ENCODE results near the gene WDR55.
"Not testable (repeated sequence)": the region's sequence is repeated elsewhere in the genome, so short reads cannot be mapped to it uniquely, and the experiment has no call there.

Gene WDR55

GRCh38 chr5:140694276-140694675 lies 29.6 kb downstream of the WDR55 start:
- Histone ChIP-seq H3K36me3 (ENCODE audit: control insufficient read depth, insufficient read depth, low read length) (peaks cover 37% of the 10 kb centered on the region), H3K27me3 (ENCODE audit: control insufficient read depth, insufficient read depth, low read length) (no peaks in the 10 kb centered on the region), H3K4me3 (ENCODE audit: low read depth, low read length) (no peak overlapping the region), H3K4me1 (ENCODE audit: control insufficient read depth, insufficient read depth, low read length) (peaks cover 4% of the 10 kb centered on the region), H3K9ac (ENCODE audit: low read depth, low read length) (no peak overlapping the region), H3K9me3 (ENCODE audit: control insufficient read depth, insufficient read depth, low read length) (no peaks in the 10 kb centered on the region)

- no peak overlapping the region for H3K4me3 ChIP-seq (ENCODE audit: low read depth, low read length)
- H3K9me3 ChIP-seq (ENCODE audit: control insufficient read depth, insufficient read depth, low read length): no peaks in the 10 kb centered on the region
- H3K36me3 ChIP-seq (ENCODE audit: control insufficient read depth, insufficient read depth, low read length): peaks cover 37% of the 10 kb centered on the region
- H3K27me3 ChIP-seq (ENCODE audit: control insufficient read depth, insufficient read depth, low read length): no peaks in the 10 kb centered on the region
- H3K9ac ChIP-seq (ENCODE audit: low read depth, low read length): no peak overlapping the region
- peaks cover 7% of the 10 kb centered on the region for H3K4me1 ChIP-seq (ENCODE audit: control insufficient read depth, insufficient read depth, low read length)
Observed at GRCh38 chr5:140696891-140697492, 32.3 kb downstream of the WDR55 start.

- H3K36me3 ChIP-seq (ENCODE audit: control insufficient read depth, insufficient read depth, low read length): peaks cover 35% of the 10 kb centered on the region
- no peaks in the 10 kb centered on the region for H3K27me3 ChIP-seq (ENCODE audit: control insufficient read depth, insufficient read depth, low read length)
- H3K9ac ChIP-seq (ENCODE audit: low read depth, low read length): peak within 1 kb of the TSS; percentile 94
- H3K9me3 ChIP-seq (ENCODE audit: control insufficient read depth, insufficient read depth, low read length): no peaks in the 10 kb centered on the region
- peaks cover 7% of the 10 kb centered on the region for H3K4me1 ChIP-seq (ENCODE audit: control insufficient read depth, insufficient read depth, low read length)
- H3K4me3 ChIP-seq (ENCODE audit: low read depth, low read length): peak within 1 kb of the TSS; percentile 97
Observed at GRCh38 chr5:140700177-140701144, 35.8 kb downstream of the WDR55 start, which contains the start of gene ZMAT2. TSS of gene ZMAT2 (plus strand) at chr5:140700447. CDS start at chr5:140700461, 14 bp downstream.

DNA sequence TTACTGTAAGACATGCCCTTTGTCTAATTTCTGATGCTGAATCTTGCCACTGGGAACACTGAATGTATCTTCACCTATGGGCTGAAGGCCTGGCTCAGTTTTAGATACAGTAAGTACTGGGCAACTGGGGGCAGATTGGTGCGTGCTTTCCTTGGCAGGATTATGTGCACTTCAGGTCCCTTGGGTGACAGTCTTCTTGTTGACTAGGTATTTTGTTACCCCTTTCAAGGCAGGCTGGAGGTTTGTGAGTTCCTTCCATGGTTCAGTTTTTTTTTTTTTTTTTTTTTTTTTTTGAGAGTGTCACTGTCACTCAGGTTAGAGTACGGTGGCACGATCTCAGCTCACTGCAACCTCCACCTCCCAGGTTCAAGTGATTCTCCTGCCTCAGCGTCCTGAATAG lies 43.1 kb downstream of the WDR55 start:
- no peaks in the 10 kb centered on the region for H3K27me3 ChIP-seq (ENCODE audit: control insufficient read depth, insufficient read depth, low read length)
- no peaks in the 10 kb centered on the region for H3K4me1 ChIP-seq (ENCODE audit: control insufficient read depth, insufficient read depth, low read length)
- H3K4me3 ChIP-seq (ENCODE audit: low read depth, low read length): no peak overlapping the region
- no peak overlapping the region for H3K9ac ChIP-seq (ENCODE audit: low read depth, low read length)
- peaks cover 15% of the 10 kb centered on the region for H3K36me3 ChIP-seq (ENCODE audit: control insufficient read depth, insufficient read depth, low read length)
- H3K9me3 ChIP-seq (ENCODE audit: control insufficient read depth, insufficient read depth, low read length): no peaks in the 10 kb centered on the region

DNA sequence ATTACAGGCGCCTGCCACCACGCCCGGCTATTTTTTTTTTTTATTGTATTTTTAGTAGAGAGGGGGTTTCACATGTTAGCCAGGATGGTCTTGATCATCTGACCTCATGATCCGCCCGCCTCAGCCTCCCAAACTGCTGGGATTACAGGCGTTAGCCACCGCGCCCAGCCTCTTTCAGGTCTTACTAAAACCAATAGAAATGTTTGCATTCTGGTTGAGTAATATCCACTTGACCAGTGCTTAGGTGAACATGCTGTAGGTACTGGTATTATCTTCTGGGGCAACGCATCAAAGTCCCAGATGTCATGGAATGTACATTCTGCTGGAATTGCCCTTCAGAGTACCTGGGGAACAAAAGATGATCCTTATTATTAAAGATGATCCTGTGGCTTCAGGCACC lies 44.1 kb downstream of the WDR55 start:
- not testable (repeated sequence) for H3K4me3 ChIP-seq (ENCODE audit: low read depth, low read length); H3K9ac ChIP-seq (ENCODE audit: low read depth, low read length); H3K9me3 ChIP-seq (ENCODE audit: control insufficient read depth, insufficient read depth, low read length); H3K27me3 ChIP-seq (ENCODE audit: control insufficient read depth, insufficient read depth, low read length); H3K4me1 ChIP-seq (ENCODE audit: control insufficient read depth, insufficient read depth, low read length)
- peaks cover 11% of the 10 kb centered on the region for H3K36me3 ChIP-seq (ENCODE audit: control insufficient read depth, insufficient read depth, low read length)

GRCh38 chr5:140710899-140711552 lies 46.3 kb downstream of the WDR55 start:
- H3K4me1 ChIP-seq (ENCODE audit: control insufficient read depth, insufficient read depth, low read length): no peaks in the 10 kb centered on the region
- peak overlapping the region; percentile 90 for H3K4me3 ChIP-seq (ENCODE audit: low read depth, low read length)
- H3K9me3 ChIP-seq (ENCODE audit: control insufficient read depth, insufficient read depth, low read length): no peaks in the 10 kb centered on the region
- H3K27me3 ChIP-seq (ENCODE audit: control insufficient read depth, insufficient read depth, low read length): no peaks in the 10 kb centered on the region
- no peak overlapping the region for H3K9ac ChIP-seq (ENCODE audit: low read depth, low read length)
- H3K36me3 ChIP-seq (ENCODE audit: control insufficient read depth, insufficient read depth, low read length): peaks cover 4% of the 10 kb centered on the region

DNA sequence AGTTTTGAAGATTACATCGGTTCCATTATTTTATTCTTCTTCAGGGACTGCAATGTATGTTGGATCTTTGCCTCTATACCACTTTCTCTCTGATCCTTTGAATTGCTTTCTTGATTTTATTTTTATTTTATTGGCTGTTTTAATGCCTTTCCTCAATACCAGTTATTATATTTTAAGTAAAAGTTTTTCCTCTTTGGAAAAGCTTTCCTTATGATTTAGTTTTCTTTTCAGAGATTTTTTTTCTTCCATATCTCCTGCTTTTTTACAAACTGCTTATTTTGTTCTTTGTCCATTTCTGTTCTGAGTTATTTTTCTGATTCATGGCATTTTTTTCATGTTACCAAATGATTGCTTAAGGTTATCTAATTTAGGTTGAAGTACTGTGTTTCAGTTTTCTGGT lies 47.1 kb downstream of the WDR55 start:
- peak overlapping the region; percentile 90 for H3K4me3 ChIP-seq (ENCODE audit: low read depth, low read length)
- no peaks in the 10 kb centered on the region for H3K4me1 ChIP-seq (ENCODE audit: control insufficient read depth, insufficient read depth, low read length)
- no peak overlapping the region for H3K9ac ChIP-seq (ENCODE audit: low read depth, low read length)
- no peaks in the 10 kb centered on the region for H3K9me3 ChIP-seq (ENCODE audit: control insufficient read depth, insufficient read depth, low read length)
- H3K36me3 ChIP-seq (ENCODE audit: control insufficient read depth, insufficient read depth, low read length): no peaks in the 10 kb centered on the region
- no peaks in the 10 kb centered on the region for H3K27me3 ChIP-seq (ENCODE audit: control insufficient read depth, insufficient read depth, low read length)

DNA sequence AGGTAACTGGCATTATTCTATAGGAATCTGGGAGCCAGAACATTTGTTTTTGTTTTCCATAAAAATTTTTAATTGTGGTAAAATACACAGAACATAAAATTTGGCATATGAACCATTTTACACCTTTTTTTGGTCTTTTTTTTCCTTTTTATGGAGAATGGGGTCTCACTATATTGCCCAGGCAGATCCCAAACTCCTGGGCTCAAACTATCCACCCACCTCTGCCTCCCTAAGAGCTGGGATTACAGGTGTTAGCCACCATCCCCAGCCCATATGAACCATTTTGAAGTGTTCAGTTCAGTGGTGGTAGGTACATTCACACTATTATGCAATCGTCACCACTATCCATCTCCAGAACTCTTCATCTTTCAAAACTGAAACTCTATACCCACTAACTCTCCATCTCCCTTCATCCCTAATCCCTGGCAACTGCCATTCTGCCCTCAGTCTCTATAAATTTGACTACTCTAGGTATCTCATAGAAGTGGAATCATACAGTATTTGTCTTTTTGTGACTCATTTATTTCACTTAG lies 48.9 kb downstream of the WDR55 start:
- H3K27me3 ChIP-seq (ENCODE audit: control insufficient read depth, insufficient read depth, low read length): no peaks in the 10 kb centered on the region
- H3K4me3 ChIP-seq (ENCODE audit: low read depth, low read length): no peak overlapping the region
- H3K36me3 ChIP-seq (ENCODE audit: control insufficient read depth, insufficient read depth, low read length): no peaks in the 10 kb centered on the region
- H3K9ac ChIP-seq (ENCODE audit: low read depth, low read length): no peak overlapping the region
- H3K9me3 ChIP-seq (ENCODE audit: control insufficient read depth, insufficient read depth, low read length): no peaks in the 10 kb centered on the region
- no peaks in the 10 kb centered on the region for H3K4me1 ChIP-seq (ENCODE audit: control insufficient read depth, insufficient read depth, low read length)

- not testable (repeated sequence) for H3K4me3 ChIP-seq (ENCODE audit: low read depth, low read length); H3K9ac ChIP-seq (ENCODE audit: low read depth, low read length); H3K9me3 ChIP-seq (ENCODE audit: control insufficient read depth, insufficient read depth, low read length); H3K4me1 ChIP-seq (ENCODE audit: control insufficient read depth, insufficient read depth, low read length); H3K27me3 ChIP-seq (ENCODE audit: control insufficient read depth, insufficient read depth, low read length); H3K36me3 ChIP-seq (ENCODE audit: control insufficient read depth, insufficient read depth, low read length)
Observed at GRCh38 chr5:140716238-140716637, 51.5 kb downstream of the WDR55 start.

DNA sequence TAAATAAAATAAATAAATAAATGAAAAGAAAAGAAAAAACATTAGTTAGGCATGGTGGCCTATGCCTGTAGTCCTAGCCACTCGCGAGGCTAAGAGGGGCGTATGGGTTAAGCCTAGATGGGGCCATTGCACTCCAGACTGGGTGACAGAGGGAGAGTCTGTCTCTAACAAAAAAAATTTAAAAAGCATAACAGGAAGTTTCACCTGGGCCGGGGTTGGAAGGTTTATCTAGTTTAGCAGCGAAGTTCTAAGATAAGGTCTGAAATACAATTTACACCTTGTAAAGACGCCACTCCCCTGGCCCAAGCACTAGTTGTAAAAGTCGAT lies 53.5 kb downstream of the WDR55 start:
- no peaks in the 10 kb centered on the region for H3K4me1 ChIP-seq (ENCODE audit: control insufficient read depth, insufficient read depth, low read length)
- H3K4me3 ChIP-seq (ENCODE audit: low read depth, low read length): no peak overlapping the region
- H3K36me3 ChIP-seq (ENCODE audit: control insufficient read depth, insufficient read depth, low read length): no peaks in the 10 kb centered on the region
- H3K9ac ChIP-seq (ENCODE audit: low read depth, low read length): no peak overlapping the region
- no peaks in the 10 kb centered on the region for H3K9me3 ChIP-seq (ENCODE audit: control insufficient read depth, insufficient read depth, low read length)
- H3K27me3 ChIP-seq (ENCODE audit: control insufficient read depth, insufficient read depth, low read length): no peaks in the 10 kb centered on the region

DNA sequence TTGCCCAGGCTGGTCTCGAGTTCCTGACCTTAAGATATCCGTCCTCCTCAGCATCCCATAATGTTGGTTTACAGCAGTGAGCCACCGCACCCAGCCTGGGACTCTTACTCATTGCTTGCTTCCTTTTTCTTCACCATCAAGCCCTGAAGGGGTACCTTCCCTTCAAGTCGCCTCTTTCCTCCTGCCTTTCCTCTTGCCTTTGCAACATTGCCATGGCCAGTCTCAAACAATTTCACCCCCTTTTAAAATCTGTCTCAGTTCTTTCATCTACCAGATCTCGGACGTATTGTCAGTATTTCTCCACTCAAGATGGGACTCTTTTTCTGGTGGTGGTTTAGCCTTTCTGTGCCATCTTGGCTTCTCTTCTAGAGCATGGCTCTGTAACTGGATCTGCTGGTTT lies 56.0 kb downstream of the WDR55 start:
- not testable (repeated sequence) for H3K4me1 ChIP-seq (ENCODE audit: control insufficient read depth, insufficient read depth, low read length); H3K9me3 ChIP-seq (ENCODE audit: control insufficient read depth, insufficient read depth, low read length); H3K9ac ChIP-seq (ENCODE audit: low read depth, low read length); H3K27me3 ChIP-seq (ENCODE audit: control insufficient read depth, insufficient read depth, low read length); H3K36me3 ChIP-seq (ENCODE audit: control insufficient read depth, insufficient read depth, low read length); H3K4me3 ChIP-seq (ENCODE audit: low read depth, low read length)
